Measurements from ENCODE around the gene SPATS1. TPM values are rescaled to one million over a fixed set of nuclear protein-coding genes. Genes with fewer than 3 reads are reported as not detected.
"Not testable (repeated sequence)": the region's sequence is repeated elsewhere in the genome, so short reads cannot be mapped to it uniquely, and the experiment has no call there.

SPATS1 gene
- total RNA-seq, 1 donor from 2014 or later: not detected

GRCh38 chr6:44339301-44339700 lies 3.1 kb upstream of the SPATS1 start:
- DNase-seq (ENCODE audit: low spot score): no peak
- Mint-ChIP-seq H3K9me3 (no peaks in the 10 kb centered on the region), H3K4me3 (no peak overlapping the region), H3K4me1 (ENCODE audit: low read depth) (peaks cover 7% of the 10 kb centered on the region), H3K36me3 (ENCODE audit: low read depth) (no peaks in the 10 kb centered on the region), H3K27ac (no peak overlapping the region), H3K27me3 (ENCODE audit: insufficient read depth) (peaks cover 39% of the 10 kb centered on the region)
- intact Hi-C loops (cut with micrococcal nuclease): loop anchor here (2.0 to 5.0 kb wide), 2 partner anchors 26 to 118 kb away; partner anchors contain the start of gene AARS2

DNA sequence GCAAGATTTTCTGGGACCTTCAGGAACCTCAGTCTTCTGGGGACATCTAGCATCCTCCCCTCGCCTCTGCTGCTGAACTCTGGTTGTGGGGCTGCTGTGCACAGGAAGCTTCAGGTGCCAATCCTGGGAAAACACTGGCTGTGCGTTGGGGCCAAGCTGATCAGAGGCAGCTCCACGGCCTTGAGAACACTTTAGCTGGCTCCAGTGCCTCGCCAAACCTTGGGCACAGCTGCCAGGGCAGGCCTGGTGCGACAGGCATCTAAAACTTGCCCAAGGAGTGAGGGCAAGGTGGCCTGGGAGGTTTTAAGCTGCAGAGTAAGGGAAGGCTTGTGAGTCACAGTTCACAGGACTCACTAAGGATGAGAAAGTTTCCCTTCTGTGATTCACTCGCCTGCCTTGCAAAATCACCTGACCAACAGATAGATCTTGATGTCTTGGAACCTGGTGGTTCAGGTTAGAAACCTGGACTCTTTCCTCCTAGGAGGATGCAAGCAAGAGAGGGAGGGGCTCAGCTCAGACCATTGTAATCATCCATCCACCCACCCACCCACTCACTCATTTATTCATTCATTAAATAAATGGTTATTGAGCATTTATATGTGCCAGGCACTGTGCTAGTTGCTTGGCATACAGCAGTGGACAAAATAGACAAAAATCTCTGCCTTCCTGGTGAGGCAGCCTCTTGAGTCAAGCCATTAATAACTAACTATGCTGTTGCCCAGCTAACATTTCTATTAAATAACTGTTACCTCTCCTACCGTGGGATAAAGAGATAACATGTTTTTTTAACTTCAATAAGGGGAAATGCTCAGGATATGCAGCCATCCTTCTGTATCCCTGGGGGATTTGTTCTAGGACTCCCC lies 2.5 kb upstream of the SPATS1 start:
- Mint-ChIP-seq H3K9me3 (no peaks in the 10 kb centered on the region), H3K4me1 (ENCODE audit: low read depth) (peaks cover 7% of the 10 kb centered on the region), H3K27me3 (ENCODE audit: insufficient read depth) (peaks cover 45% of the 10 kb centered on the region), H3K4me3 (no peak overlapping the region), H3K36me3 (ENCODE audit: low read depth) (no peaks in the 10 kb centered on the region), H3K27ac (no peak overlapping the region)
- intact Hi-C loops (cut with micrococcal nuclease): loop anchor here (2.0 to 5.0 kb wide), 2 partner anchors 27 to 117 kb away; partner anchors contain the start of gene AARS2
- DNase-seq (ENCODE audit: low spot score): no peak

GRCh38 chr6:44341095-44341890 lies 1.2 kb upstream of the SPATS1 start:
- DNase-seq (ENCODE audit: low spot score): no peak
- intact Hi-C loops (cut with micrococcal nuclease): no loop called here
- H3K9me3 Mint-ChIP-seq: no peaks in the 10 kb centered on the region
- no peak overlapping the region for H3K4me3 Mint-ChIP-seq
- H3K36me3 Mint-ChIP-seq (ENCODE audit: low read depth): no peaks in the 10 kb centered on the region
- peaks cover 53% of the 10 kb centered on the region for H3K27me3 Mint-ChIP-seq (ENCODE audit: insufficient read depth)
- H3K27ac Mint-ChIP-seq: no peak overlapping the region
- peaks cover 7% of the 10 kb centered on the region for H3K4me1 Mint-ChIP-seq (ENCODE audit: low read depth)

DNA sequence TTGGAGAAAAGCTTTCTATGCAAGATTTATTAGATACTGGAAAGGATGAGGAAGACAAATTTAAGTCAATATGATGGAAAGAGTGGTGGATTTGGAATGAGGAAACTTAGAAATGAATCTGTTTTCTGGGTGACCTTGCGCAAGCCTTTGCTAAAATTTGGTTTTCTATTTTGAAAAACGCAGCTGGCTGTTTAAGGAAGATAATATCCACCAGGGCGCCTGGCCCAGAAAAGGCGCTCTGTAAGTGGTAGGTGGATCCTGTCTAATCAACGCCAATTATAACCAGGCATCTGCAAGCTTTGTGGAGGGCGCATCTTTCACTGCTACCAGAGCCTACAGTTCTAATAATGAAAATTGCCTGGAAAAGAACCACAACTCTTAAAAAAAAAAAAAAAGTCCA lies 398 bp upstream of the SPATS1 start:
- Mint-ChIP-seq H3K9me3 (no peaks in the 10 kb centered on the region), H3K27me3 (ENCODE audit: insufficient read depth) (peaks cover 56% of the 10 kb centered on the region), H3K27ac (no peak overlapping the region), H3K36me3 (ENCODE audit: low read depth) (no peaks in the 10 kb centered on the region), H3K4me3 (no peak overlapping the region), H3K4me1 (ENCODE audit: low read depth) (peaks cover 7% of the 10 kb centered on the region)
- intact Hi-C loops (cut with micrococcal nuclease): no loop called here
- no peak for DNase-seq (ENCODE audit: low spot score)

DNA sequence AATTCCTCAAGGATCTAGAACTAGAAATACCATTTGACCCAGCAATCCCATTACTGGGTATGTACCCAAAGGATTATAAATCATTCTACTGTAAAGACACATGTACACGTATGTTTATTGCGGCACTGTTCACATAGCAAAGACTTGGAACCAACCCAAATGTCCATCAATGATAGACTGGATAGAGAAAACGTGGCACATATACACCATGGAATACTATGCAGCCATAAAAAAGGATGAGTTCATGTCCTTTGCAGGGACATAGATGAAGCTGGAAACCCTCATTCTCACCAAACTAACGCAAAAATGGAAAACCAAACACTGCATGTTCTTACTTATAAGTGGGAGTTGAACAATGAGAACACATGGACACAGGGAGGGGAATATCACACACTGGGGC lies 4.4 kb downstream of the SPATS1 start:
- DNase-seq (ENCODE audit: low spot score); H3K36me3 Mint-ChIP-seq (ENCODE audit: low read depth); intact Hi-C loops (cut with micrococcal nuclease); H3K9me3 Mint-ChIP-seq; H3K4me3 Mint-ChIP-seq; H3K4me1 Mint-ChIP-seq (ENCODE audit: low read depth); H3K27ac Mint-ChIP-seq: not testable (repeated sequence)
- peaks cover 53% of the 10 kb centered on the region for H3K27me3 Mint-ChIP-seq (ENCODE audit: insufficient read depth)

DNA sequence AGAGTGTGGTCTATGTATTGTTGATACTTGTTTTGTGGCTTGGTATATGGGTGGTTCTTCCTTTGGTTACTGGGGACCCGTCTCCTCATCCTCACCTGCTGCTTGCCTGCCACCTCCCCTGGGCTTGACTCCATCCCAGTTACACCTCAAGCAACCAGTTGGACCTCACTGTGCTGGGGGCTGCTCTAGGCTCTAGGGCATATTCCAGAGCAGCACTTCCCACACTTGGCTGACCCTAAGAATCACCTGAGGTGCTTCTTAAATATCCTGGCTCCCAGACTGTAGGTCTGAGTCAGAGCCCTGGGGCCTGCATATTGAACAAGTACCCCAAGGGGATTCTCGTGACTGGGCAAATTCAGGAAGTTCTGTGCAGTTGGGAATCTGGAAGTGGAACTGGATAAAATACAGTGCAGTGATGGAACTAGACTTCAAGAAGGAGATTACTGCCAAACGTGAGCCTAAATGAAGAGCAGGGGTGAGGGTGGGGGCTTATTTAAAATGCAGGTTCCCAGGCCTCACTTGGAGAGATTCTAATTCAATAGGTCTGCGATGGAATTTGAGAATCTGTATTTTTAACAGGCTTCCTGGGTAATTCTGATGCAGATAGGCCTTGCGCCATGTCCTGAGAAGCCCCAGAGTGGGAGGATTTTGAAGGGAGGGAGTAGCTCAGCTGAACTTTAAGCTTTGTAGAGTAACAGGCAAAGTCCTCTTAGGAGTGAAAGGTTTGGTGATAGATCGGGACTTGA lies 7.6 kb downstream of the SPATS1 start:
- no peaks in the 10 kb centered on the region for H3K4me1 Mint-ChIP-seq (ENCODE audit: low read depth)
- peaks cover 24% of the 10 kb centered on the region for H3K27me3 Mint-ChIP-seq (ENCODE audit: insufficient read depth)
- no peak overlapping the region for H3K27ac Mint-ChIP-seq
- H3K36me3 Mint-ChIP-seq (ENCODE audit: low read depth): no peaks in the 10 kb centered on the region
- DNase-seq (ENCODE audit: low spot score): no peak
- intact Hi-C loops (cut with micrococcal nuclease): no loop called here
- H3K9me3 Mint-ChIP-seq: no peaks in the 10 kb centered on the region
- no peak overlapping the region for H3K4me3 Mint-ChIP-seq

DNA sequence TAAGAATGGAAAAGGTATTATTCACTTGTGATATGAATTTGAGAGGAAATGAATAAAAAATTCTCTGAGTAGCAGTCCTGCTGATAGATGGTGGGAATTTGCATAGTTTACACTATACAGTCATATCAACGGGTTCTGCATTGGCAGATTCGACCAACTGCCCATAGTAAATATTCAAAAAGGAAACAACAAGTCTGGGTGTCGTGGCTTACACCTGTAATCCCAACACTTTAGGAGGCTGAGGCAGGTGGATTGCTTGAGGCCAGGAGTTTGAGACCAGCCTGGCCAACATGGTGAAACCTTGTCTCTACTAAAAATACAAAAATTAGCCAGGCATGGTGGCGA lies 8.2 kb downstream of the SPATS1 start:
- peaks cover 24% of the 10 kb centered on the region for H3K27me3 Mint-ChIP-seq (ENCODE audit: insufficient read depth)
- H3K36me3 Mint-ChIP-seq (ENCODE audit: low read depth); H3K4me3 Mint-ChIP-seq; intact Hi-C loops (cut with micrococcal nuclease); DNase-seq (ENCODE audit: low spot score); H3K9me3 Mint-ChIP-seq; H3K27ac Mint-ChIP-seq; H3K4me1 Mint-ChIP-seq (ENCODE audit: low read depth): not testable (repeated sequence)

DNA sequence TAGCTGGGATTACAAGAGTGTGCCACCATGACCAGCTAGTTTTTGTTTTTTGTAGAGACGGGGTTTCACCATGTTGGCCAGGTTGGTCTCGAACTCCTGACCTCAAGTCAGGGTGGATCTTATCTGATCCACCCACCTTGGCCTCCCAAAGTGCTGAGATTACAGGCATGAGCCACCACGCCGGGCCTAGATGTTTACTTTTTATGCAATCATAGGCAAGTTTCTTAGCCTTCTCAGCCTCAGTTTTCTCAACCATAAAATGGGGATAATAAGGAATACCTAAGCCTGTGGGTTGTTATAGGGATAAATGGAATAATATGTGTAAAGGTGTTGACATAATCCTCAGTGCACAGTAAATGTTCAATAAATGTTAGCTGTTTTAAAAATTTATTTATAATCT lies 9.8 kb downstream of the SPATS1 start:
- Mint-ChIP-seq H3K27ac (no peak overlapping the region), H3K27me3 (ENCODE audit: insufficient read depth) (peaks cover 14% of the 10 kb centered on the region), H3K36me3 (ENCODE audit: low read depth) (no peaks in the 10 kb centered on the region), H3K4me1 (ENCODE audit: low read depth) (no peaks in the 10 kb centered on the region), H3K4me3 (no peak overlapping the region), H3K9me3 (no peaks in the 10 kb centered on the region)
- DNase-seq (ENCODE audit: low spot score): no peak
- intact Hi-C loops (cut with micrococcal nuclease): no loop called here

- no peaks in the 10 kb centered on the region for H3K36me3 Mint-ChIP-seq (ENCODE audit: low read depth)
- no peak overlapping the region for H3K27ac Mint-ChIP-seq
- H3K4me3 Mint-ChIP-seq: no peak overlapping the region
- peaks cover 10% of the 10 kb centered on the region for H3K27me3 Mint-ChIP-seq (ENCODE audit: insufficient read depth)
- intact Hi-C loops (cut with micrococcal nuclease): no loop called here
- DNase-seq (ENCODE audit: low spot score): no peak
- no peaks in the 10 kb centered on the region for H3K9me3 Mint-ChIP-seq
- H3K4me1 Mint-ChIP-seq (ENCODE audit: low read depth): no peaks in the 10 kb centered on the region
Measured at GRCh38 chr6:44353336-44353735, 10.9 kb downstream of the SPATS1 start.

- H3K27ac Mint-ChIP-seq: no peak overlapping the region
- peaks cover 6% of the 10 kb centered on the region for H3K27me3 Mint-ChIP-seq (ENCODE audit: insufficient read depth)
- H3K4me3 Mint-ChIP-seq: no peak overlapping the region
- no peaks in the 10 kb centered on the region for H3K9me3 Mint-ChIP-seq
- intact Hi-C loops (cut with micrococcal nuclease): no loop called here
- DNase-seq (ENCODE audit: low spot score): no peak
- no peaks in the 10 kb centered on the region for H3K36me3 Mint-ChIP-seq (ENCODE audit: low read depth)
- no peaks in the 10 kb centered on the region for H3K4me1 Mint-ChIP-seq (ENCODE audit: low read depth)
Measured at GRCh38 chr6:44355640-44356039, 13.2 kb downstream of the SPATS1 start.

DNA sequence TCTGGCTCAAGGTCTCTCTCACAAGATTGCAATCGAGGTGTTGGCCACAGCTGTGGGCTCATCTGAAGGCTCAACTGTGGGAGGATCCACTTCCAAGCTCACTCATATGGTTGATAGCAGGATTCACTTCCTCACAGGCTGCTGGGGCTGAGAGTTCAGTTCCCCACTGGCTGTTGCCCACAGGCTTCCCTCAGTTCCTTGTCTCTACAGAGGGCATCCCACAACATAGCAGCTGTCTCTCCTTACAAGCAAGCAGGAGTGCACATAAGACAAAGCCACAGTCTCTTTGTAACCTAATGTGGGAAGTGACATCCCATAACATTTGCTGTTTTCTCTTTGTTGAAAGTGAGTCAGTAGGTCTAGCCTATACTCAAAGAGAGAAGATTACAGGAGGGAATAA lies 14.0 kb downstream of the SPATS1 start:
- H3K9me3 Mint-ChIP-seq: no peaks in the 10 kb centered on the region
- H3K27me3 Mint-ChIP-seq (ENCODE audit: insufficient read depth): peaks cover 8% of the 10 kb centered on the region
- no peaks in the 10 kb centered on the region for H3K4me1 Mint-ChIP-seq (ENCODE audit: low read depth)
- H3K27ac Mint-ChIP-seq: no peak overlapping the region
- no peaks in the 10 kb centered on the region for H3K36me3 Mint-ChIP-seq (ENCODE audit: low read depth)
- no peak for DNase-seq (ENCODE audit: low spot score)
- no peak overlapping the region for H3K4me3 Mint-ChIP-seq
- intact Hi-C loops (cut with micrococcal nuclease): no loop called here

DNA sequence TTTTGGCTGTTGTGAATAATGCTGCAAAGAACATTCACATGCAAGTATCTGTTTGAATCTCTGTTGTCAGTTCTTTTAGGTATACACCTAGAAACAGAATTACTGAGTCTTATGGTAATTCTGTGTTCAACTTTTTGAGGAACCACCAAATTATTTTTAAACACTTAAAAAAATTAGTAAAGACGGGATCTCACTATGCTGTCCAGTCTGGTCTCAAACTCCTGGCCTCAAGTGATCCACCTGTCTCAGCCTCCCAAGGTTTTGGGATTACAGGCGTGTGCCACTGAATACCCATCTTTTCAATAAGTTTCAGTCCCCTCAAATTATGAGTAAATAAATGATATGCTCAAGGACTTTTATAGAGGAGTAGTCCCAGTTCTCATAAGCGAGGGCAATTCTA lies 17.5 kb downstream of the SPATS1 start:
- H3K27me3 Mint-ChIP-seq (ENCODE audit: insufficient read depth): peaks cover 12% of the 10 kb centered on the region
- no peaks in the 10 kb centered on the region for H3K4me1 Mint-ChIP-seq (ENCODE audit: low read depth)
- H3K36me3 Mint-ChIP-seq (ENCODE audit: low read depth): no peaks in the 10 kb centered on the region
- H3K27ac Mint-ChIP-seq: no peak overlapping the region
- intact Hi-C loops (cut with micrococcal nuclease): no loop called here
- no peaks in the 10 kb centered on the region for H3K9me3 Mint-ChIP-seq
- DNase-seq (ENCODE audit: low spot score): no peak
- H3K4me3 Mint-ChIP-seq: no peak overlapping the region

- no peak for DNase-seq (ENCODE audit: low spot score)
- intact Hi-C loops (cut with micrococcal nuclease): no loop called here
- Mint-ChIP-seq H3K4me1 (ENCODE audit: low read depth) (no peaks in the 10 kb centered on the region), H3K9me3 (no peaks in the 10 kb centered on the region), H3K36me3 (ENCODE audit: low read depth) (no peaks in the 10 kb centered on the region), H3K27me3 (ENCODE audit: insufficient read depth) (peaks cover 8% of the 10 kb centered on the region), H3K27ac (no peak overlapping the region), H3K4me3 (no peak overlapping the region)
Measured at GRCh38 chr6:44361947-44362346, 19.5 kb downstream of the SPATS1 start.

Data from activated T-helper 1 cell treated with anti-CD3 and anti-CD28 coated beads, Interleukin-12 subunit alpha, Interleukin-12 subunit beta, Interleukin-2, Interleukin-4 antibody, amounts not matched to agents 30 ng/mL and 10 ng/mL and 1 ng/mL, durations not matched to agents 14 hours and 24 hours and 36 hours (primary cell).